Fibroblast of mammary gland (primary cell): ENCODE results near the gene TBC1D1.

Experiments used
- DNase-seq: peaks from one replicate; pipeline ENCODE4 v3.0.0-alpha.2; 2010; ENCODE audit warnings: low read depth
- H3K4me3 ChIP-seq: 2 replicates; pipeline ENCODE4 v1.5.1; 2011; ENCODE audit warnings: low read depth, mild to moderate bottlenecking, low read length, moderate library complexity; ENCODE audit not compliant: control insufficient read depth
- CTCF ChIP-seq: conservative IDR thresholded peaks from 2 replicates; pipeline ENCODE4 v1.5.1; 2011; ENCODE audit warnings: low read depth, low read length, inconsistent platforms; ENCODE audit not compliant: control insufficient read depth, insufficient read depth

Gene TBC1D1

DNA sequence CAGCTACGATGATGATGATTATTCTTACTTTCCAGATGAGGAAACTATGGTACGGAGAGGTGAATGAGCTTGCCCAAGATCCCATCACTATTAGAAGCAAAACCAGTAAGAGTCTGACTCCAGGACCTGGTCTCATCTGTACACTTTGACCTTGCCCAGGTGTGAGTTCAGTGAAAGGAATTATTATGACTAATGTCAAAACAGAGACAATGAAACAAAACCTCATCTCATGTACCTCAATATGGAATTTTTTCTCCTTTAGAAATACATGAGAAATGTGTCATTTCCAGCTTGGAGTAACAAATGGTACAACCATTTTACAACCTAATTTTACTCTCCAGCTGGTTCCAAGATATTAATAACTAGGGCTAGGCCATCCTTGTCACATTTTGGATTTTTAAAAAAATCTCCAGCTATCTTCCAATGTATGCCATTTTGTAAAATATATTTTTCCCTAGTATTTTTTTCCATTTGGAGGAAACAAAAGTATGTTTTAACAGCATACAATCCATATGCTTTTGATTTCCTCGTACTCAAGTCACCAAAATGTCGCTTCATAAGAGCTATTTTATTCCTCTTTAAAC lies 283.1 kb downstream of the TBC1D1 start:
- no peak for TF ChIP-seq CTCF
- no peak for DNase-seq
- H3K4me3 ChIP-seq: no peak overlapping the region

GRCh38 chr4:38174801-38175200 lies 283.9 kb downstream of the TBC1D1 start:
- no peak overlapping the region for H3K4me3 ChIP-seq
- peak; percentile 52 for DNase-seq
- no peak for TF ChIP-seq CTCF

DNA sequence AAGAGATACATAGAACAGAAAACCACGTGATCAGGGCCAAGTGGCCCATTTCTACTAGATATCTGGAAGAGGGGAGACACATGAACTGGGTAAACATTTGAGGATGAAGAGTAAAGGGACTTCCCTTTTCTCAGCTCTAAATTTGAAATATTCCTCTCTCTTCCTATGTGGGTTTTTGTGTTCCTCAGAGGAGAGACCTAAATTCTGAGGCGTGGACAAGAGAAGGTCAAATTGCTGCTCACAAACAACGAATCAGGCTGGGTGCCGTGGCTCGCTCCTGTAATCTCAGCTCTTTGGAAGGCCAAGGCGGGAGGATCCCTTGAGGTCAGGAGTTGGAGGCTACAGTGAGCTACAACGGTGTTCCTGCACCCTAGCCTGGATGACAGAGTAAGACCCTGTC lies 285.3 kb downstream of the TBC1D1 start:
- no peak overlapping the region for H3K4me3 ChIP-seq
- TF ChIP-seq CTCF: no peak
- DNase-seq: no peak

DNA sequence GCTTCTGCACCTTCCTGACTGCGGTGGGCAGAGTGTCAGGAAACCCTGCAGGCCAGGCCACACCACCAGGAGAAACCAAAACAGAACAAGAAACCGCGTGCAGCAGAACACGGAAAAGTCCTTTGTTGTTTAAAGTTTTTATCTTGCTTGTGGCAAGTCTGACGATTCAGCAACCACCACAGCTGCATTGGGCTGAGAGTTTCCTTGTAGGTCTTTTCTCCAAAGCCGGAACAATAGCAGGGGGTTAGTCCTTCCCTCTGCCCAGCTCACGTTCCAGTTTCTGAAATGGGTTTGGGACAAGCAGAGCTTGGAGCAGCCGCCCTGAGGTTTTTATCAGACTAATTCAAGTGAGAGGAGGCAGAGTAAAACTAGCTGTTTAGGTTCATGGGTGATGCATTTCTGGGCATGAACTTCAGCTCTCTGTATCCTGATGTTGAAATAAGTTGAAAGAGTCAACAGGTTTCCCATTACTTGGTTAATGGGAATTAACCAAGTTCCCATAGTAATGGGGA lies 286.2 kb downstream of the TBC1D1 start:
- H3K4me3 ChIP-seq: no peak overlapping the region
- no peak for TF ChIP-seq CTCF
- peak; percentile 50 for DNase-seq

DNA sequence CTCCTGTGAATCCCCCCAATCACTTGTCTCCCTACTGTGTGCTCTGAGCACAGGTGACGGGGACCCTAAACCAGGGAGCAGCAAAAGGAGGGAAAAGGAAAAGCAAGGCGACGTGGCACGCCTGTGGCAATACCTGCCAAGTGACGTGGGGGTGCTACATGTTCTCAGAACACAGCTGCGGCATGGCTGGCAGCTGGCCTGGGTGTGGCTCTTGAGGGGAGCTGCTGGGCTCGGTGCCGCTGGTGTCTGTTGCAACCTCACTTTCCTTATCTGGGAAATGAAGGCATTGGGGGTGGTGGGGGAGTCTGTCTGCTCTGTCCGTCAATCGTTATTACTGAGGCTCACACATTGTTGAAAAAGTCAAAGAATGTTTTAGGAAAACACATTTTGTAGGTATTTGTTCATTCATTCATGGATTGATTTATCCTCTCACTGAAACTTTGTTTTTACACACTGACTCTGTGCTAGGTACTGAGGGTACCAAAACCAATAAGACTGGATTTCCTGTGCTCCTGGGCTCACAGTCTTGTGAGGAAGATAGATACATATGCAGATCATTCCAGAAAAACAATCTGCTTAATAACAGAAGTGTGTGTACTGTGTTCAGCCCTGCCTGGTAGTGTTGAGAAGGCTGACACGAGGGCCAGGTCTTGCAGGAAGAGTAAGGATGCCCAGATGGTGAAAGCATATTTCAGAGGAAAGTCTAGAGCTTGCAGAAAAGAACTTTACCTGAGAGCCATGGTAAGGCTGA lies 286.9 kb downstream of the TBC1D1 start:
- no peak overlapping the region for H3K4me3 ChIP-seq
- DNase-seq: peak; percentile 61
- TF ChIP-seq CTCF: no peak

GRCh38 chr4:38178392-38178995 lies 287.6 kb downstream of the TBC1D1 start:
- DNase-seq: no peak
- no peak for TF ChIP-seq CTCF
- no peak overlapping the region for H3K4me3 ChIP-seq
